ENCODE measurements around the gene ZNF514.

- TF ChIP-seq GATA3 (IDR thresholded peaks at IDR 0.05; ENCODE audit: low read depth, low read length) (no peak), GATA2 (IDR thresholded peaks at IDR 0.05; ENCODE audit: low read depth, low read length) (no peak)
Observed at GRCh38 chr2:95208106-95208505, 48.5 kb upstream of the ZNF514 start.
